ENCODE data around the gene ERN1. TPM values are rescaled to one million over a fixed set of nuclear protein-coding genes. Genes with fewer than 3 reads are reported as not detected.

The ERN1 gene
- total and polyA plus RNA-seq, 3 experiments from 2014 or later: 24.7 to 92.1 (median 25.5) TPM

DNA sequence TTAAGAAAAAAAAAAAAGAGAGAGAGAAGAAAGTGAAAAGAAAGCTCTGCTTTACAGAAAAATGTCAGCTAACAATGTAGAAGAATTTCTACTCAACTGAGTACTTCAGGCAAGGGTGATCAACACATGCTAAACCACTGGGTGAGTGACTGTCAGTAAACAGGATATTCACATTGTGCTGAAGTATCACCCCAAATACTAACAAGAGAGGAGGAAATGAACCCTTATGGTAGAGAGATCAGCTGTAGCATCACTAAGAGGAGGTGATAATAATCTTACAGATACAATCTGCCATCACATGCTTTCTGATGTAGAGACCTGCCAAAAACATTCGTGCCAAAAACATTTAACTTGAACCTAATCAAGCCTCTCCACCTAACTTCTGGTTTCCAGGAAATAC, 78.8 kb downstream of the ERN1 start:
- CTCF ChIA-PET: interaction anchor here (1.2 to 5.5 kb wide), 13 partner anchors 10 to 132 kb away, joined by 3 to 33 read pairs (median 10); partner anchors contain the start of genes ERN1, GH1 and ICAM2

DNA sequence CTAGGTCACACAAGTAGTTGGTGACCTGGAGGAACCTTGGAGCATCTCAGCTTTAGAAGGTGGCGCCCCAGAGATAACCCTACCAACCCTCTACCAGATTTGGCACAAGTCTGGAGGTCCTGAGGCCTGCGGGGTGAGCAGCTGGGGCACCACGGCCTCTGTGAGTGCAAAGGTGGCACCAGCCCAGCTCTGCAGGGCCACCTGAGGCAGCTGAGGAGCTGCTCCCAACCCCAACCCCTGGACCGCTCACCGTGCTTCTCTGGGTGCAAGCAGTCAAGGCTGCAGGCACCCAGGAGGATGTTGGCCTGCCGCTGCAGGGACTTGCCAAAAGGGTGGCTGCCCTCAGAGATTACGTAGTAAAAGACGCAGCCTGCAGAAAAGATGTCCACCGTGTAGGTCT, 81.1 kb downstream of the ERN1 start:
- H3K4me3 Mint-ChIP-seq: peak overlapping the region in 2 of 7 donors; percentile 15 to 29
- POLR2A ChIA-PET: no interaction called here
- H3K27me3 Mint-ChIP-seq: no peaks in the 10 kb centered on the region
- peak overlapping the region in 7 of 8 donors; percentile 32 to 96 (median 79) for H3K27ac Mint-ChIP-seq
- Histone ChIP-seq H3K27me3 (ENCODE audit: insufficient read depth, low read length, poor library complexity, severe bottlenecking) (no peaks in the 10 kb centered on the region), H3K27ac (ENCODE audit: low read depth, low read length) (no peak overlapping the region), H3K4me1 (ENCODE audit: insufficient read depth, low read length) (peaks cover 36% of the 10 kb centered on the region), H3K36me3 (ENCODE audit: insufficient read depth, low read length) (peaks cover 70% of the 10 kb centered on the region), H3K9me3 (ENCODE audit: low read length) (no peaks in the 10 kb centered on the region), H3K4me3 (ENCODE audit: low read length) (no peak overlapping the region)
- H3K36me3 Mint-ChIP-seq: peaks cover 41 to 93% (median 52%) of the 10 kb centered on the region in 3 donors
- CTCF ChIA-PET: interaction anchor here (2.5 to 5.5 kb wide), 5 partner anchors 19 to 129 kb away, joined by 12 to 33 read pairs (median 26); partner anchors contain the start of genes ERN1 and GH1
- H3K4me1 Mint-ChIP-seq: peaks cover 41 to 67% (median 59%) of the 10 kb centered on the region in 3 donors
- H3K9me3 Mint-ChIP-seq: no peaks in the 10 kb centered on the region
- no peak for DNase-seq

More for the DNA sequence above, 78.8 kb downstream of the ERN1 start:
- H3K9me3 Mint-ChIP-seq: no peaks in the 10 kb centered on the region
- Histone ChIP-seq H3K27ac (ENCODE audit: low read depth, low read length) (peak overlapping the region; percentile 38), H3K9me3 (ENCODE audit: low read length) (no peaks in the 10 kb centered on the region), H3K27me3 (ENCODE audit: insufficient read depth, low read length, poor library complexity, severe bottlenecking) (no peaks in the 10 kb centered on the region), H3K36me3 (ENCODE audit: insufficient read depth, low read length) (peaks cover 46% of the 10 kb centered on the region), H3K4me1 (ENCODE audit: insufficient read depth, low read length) (peaks cover 45% of the 10 kb centered on the region), H3K4me3 (ENCODE audit: low read length) (peak overlapping the region; percentile 35)
- H3K4me1 Mint-ChIP-seq: peaks cover 47 to 65% (median 60%) of the 10 kb centered on the region in 3 donors
- H3K36me3 Mint-ChIP-seq: peaks cover 31 to 93% (median 46%) of the 10 kb centered on the region in 3 donors
- peak in 2 of 5 donors; percentile 53 to 66 for DNase-seq
- peak overlapping the region in 6 of 7 donors; percentile 21 to 84 (median 70) for H3K4me3 Mint-ChIP-seq
- H3K27ac Mint-ChIP-seq: peak overlapping the region; percentile 61 to 96 (median 92)
- no peaks in the 10 kb centered on the region for H3K27me3 Mint-ChIP-seq
- POLR2A ChIA-PET: interaction anchor here (0.6 to 2.5 kb wide), 16 partner anchors 8 to 96 kb away, joined by 3 to 18 read pairs (median 4); partner anchors contain the start of genes ERN1 and ICAM2

DNA sequence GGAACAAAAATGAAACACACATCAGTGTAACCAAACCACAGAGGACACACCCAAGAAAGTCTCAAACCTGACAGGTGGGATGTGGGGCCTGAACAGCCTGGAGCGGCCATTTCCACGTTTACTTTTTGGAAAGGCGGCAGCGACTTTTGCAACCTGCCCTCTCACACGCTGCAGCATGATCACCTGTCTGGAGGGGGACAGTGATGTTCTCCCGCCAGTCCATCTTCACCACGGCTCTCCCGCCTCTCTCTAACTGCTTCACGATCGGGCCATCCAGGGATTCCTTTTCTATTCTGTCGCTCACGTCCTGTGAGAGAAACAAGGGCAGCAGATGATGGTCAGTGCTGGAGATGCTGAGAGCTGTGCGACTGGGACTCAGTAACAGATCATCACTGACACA, 84.8 kb downstream of the ERN1 start:
- Mint-ChIP-seq H3K4me3 (no peak overlapping the region), H3K9me3 (no peaks in the 10 kb centered on the region), H3K27ac (peak overlapping the region in 3 of 8 donors; percentile 60 to 95 (median 61)), H3K27me3 (no peaks in the 10 kb centered on the region), H3K36me3 (peaks cover 37 to 89% (median 47%) of the 10 kb centered on the region in 3 donors), H3K4me1 (peaks cover 24 to 43% (median 27%) of the 10 kb centered on the region in 3 donors)
- CTCF ChIA-PET: interaction anchor here (1.3 kb wide), 1 partner anchor 19 kb away, joined by 5 read pairs; no protein-coding TSS in a partner anchor
- H3K27me3 ChIP-seq (ENCODE audit: insufficient read depth, low read length, poor library complexity, severe bottlenecking): no peaks in the 10 kb centered on the region
- no peak overlapping the region for H3K4me3 ChIP-seq (ENCODE audit: low read length)
- DNase-seq: no peak
- no peaks in the 10 kb centered on the region for H3K9me3 ChIP-seq (ENCODE audit: low read length)
- no peak overlapping the region for H3K27ac ChIP-seq (ENCODE audit: low read depth, low read length)
- H3K36me3 ChIP-seq (ENCODE audit: insufficient read depth, low read length): peaks cover 63% of the 10 kb centered on the region
- H3K4me1 ChIP-seq (ENCODE audit: insufficient read depth, low read length): peaks cover 12% of the 10 kb centered on the region
- POLR2A ChIA-PET: no interaction called here

DNA sequence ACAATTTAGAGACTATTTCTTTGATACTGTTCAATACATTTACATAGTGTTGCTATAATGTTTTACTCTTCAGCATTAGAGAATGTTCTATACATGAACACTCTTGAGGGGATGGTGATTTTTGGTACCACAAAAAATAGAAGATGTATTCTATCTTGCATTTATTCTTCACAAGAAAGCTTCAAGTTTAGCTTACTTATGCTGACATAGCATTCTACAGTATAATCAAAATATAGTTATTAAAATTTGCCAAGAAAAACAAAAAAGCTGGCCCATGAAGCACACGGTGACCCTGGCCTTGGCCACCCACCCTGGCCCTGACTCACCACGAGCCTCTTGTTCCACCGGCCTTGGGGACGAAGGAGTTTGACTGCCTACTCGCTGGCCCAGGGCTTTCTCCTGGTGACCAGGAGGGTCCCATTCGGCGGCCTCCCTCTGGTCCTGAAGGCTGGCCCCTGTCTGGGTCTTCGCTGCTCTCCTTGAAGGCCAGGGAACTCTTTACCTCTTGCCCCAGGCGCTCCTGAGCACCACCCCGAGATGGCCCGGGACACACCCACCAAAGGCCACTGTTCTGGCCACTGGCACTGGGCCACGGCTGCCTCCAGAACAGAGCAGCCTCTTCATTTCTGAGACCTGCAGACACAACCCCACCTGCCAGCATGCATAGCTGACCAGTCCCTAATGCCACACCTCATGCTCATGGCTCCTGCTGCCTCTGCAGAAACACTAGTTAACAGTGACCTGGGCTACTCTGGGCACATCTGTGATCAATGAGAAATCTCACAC, 87.1 kb downstream of the ERN1 start:
- no peak overlapping the region for H3K4me3 Mint-ChIP-seq
- CTCF ChIA-PET: interaction anchor here (0.9 to 2.3 kb wide), 7 partner anchors 13 to 194 kb away, joined by 3 to 12 read pairs (median 5); partner anchors contain the start of gene GH1
- POLR2A ChIA-PET: interaction anchor here (1.0 kb wide), 1 partner anchor 8 kb away, joined by 4 read pairs; no protein-coding TSS in a partner anchor
- Histone ChIP-seq H3K4me1 (ENCODE audit: insufficient read depth, low read length) (no peaks in the 10 kb centered on the region), H3K27me3 (ENCODE audit: insufficient read depth, low read length, poor library complexity, severe bottlenecking) (no peaks in the 10 kb centered on the region), H3K9me3 (ENCODE audit: low read length) (no peaks in the 10 kb centered on the region), H3K4me3 (ENCODE audit: low read length) (no peak overlapping the region), H3K36me3 (ENCODE audit: insufficient read depth, low read length) (peaks cover 50% of the 10 kb centered on the region), H3K27ac (ENCODE audit: low read depth, low read length) (no peak overlapping the region)
- peaks cover 9 to 29% (median 18%) of the 10 kb centered on the region in 3 donors for H3K4me1 Mint-ChIP-seq
- no peaks in the 10 kb centered on the region for H3K27me3 Mint-ChIP-seq
- H3K27ac Mint-ChIP-seq: peak overlapping the region in 3 of 8 donors; percentile 80 to 86 (median 86)
- DNase-seq: no peak
- peaks cover 37 to 86% (median 38%) of the 10 kb centered on the region in 3 donors for H3K36me3 Mint-ChIP-seq
- no peaks in the 10 kb centered on the region for H3K9me3 Mint-ChIP-seq

DNA sequence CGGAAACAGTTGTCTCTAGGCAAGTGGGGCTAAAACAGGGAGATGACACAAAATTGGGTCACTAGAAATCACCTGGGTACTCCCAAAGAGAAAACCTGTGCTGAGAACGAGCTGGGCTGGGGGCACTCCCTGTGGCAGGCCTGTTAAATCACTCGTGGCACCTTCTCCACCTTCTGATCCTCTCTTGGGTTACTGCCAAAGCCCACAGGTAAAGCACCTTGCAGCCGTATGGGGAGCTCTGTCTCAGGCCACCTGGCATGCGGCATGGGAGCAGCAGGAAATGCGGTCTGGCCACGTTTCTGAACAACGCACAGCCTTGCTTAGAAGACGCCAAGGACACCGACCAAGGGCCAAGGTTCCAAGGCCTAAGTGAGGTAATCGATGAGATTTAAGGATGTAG, 88.0 kb downstream of the ERN1 start:
- no peaks in the 10 kb centered on the region for H3K9me3 Mint-ChIP-seq
- no peak overlapping the region for H3K27ac ChIP-seq (ENCODE audit: low read depth, low read length)
- peaks cover 9 to 34% (median 18%) of the 10 kb centered on the region in 3 donors for H3K4me1 Mint-ChIP-seq
- H3K27me3 Mint-ChIP-seq: no peaks in the 10 kb centered on the region
- no peak overlapping the region for H3K4me3 ChIP-seq (ENCODE audit: low read length)
- H3K9me3 ChIP-seq (ENCODE audit: low read length): no peaks in the 10 kb centered on the region
- no peak for DNase-seq
- H3K27me3 ChIP-seq (ENCODE audit: insufficient read depth, low read length, poor library complexity, severe bottlenecking): no peaks in the 10 kb centered on the region
- ChIA-PET CTCF (interaction anchor here (0.9 to 2.3 kb wide), 6 partner anchors 9 to 123 kb away, joined by 3 to 12 read pairs (median 5); partner anchors contain the start of gene GH1), POLR2A (no interaction called here)
- peak overlapping the region; percentile 23 to 92 (median 77) for H3K27ac Mint-ChIP-seq
- peak overlapping the region in 3 of 7 donors; percentile 7 to 42 (median 29) for H3K4me3 Mint-ChIP-seq
- no peaks in the 10 kb centered on the region for H3K4me1 ChIP-seq (ENCODE audit: insufficient read depth, low read length)
- peaks cover 33 to 83% (median 41%) of the 10 kb centered on the region in 3 donors for H3K36me3 Mint-ChIP-seq
- peaks cover 43% of the 10 kb centered on the region for H3K36me3 ChIP-seq (ENCODE audit: insufficient read depth, low read length)

DNA sequence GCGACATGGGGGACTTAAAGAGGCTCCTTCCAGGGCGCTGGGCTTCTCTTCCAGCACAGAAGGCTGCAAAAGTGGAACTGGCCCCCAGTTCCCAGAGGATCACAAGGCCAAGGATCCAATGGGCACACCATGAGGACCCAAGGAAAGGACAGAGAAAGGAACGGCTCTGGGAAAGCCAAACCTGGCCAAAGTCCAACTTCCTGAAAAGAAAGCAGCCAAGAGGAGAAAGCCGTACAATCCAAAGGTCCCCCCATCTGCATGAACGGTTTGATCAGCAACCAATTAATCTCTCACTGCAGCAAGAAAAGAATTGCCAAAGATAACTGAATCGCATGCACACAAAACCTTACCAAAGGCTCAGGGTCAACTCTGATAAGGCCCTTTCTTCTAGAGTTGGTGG, 89.7 kb downstream of the ERN1 start:
- Histone ChIP-seq H3K27me3 (ENCODE audit: insufficient read depth, low read length, poor library complexity, severe bottlenecking) (no peaks in the 10 kb centered on the region), H3K9me3 (ENCODE audit: low read length) (no peaks in the 10 kb centered on the region), H3K4me1 (ENCODE audit: insufficient read depth, low read length) (no peaks in the 10 kb centered on the region), H3K36me3 (ENCODE audit: insufficient read depth, low read length) (peaks cover 26% of the 10 kb centered on the region), H3K4me3 (ENCODE audit: low read length) (no peak overlapping the region), H3K27ac (ENCODE audit: low read depth, low read length) (no peak overlapping the region)
- Mint-ChIP-seq H3K27ac (peak overlapping the region in 4 of 8 donors; percentile 17 to 84 (median 68)), H3K9me3 (no peaks in the 10 kb centered on the region), H3K4me1 (peaks cover 4 to 31% (median 21%) of the 10 kb centered on the region in 3 donors), H3K27me3 (no peaks in the 10 kb centered on the region), H3K4me3 (no peak overlapping the region), H3K36me3 (peaks cover 23 to 70% (median 31%) of the 10 kb centered on the region in 3 donors)
- CTCF ChIA-PET: interaction anchor here (2.6 kb wide), 1 partner anchor 11 kb away, joined by 12 read pairs; no protein-coding TSS in a partner anchor
- no peak for DNase-seq
- POLR2A ChIA-PET: no interaction called here

DNA sequence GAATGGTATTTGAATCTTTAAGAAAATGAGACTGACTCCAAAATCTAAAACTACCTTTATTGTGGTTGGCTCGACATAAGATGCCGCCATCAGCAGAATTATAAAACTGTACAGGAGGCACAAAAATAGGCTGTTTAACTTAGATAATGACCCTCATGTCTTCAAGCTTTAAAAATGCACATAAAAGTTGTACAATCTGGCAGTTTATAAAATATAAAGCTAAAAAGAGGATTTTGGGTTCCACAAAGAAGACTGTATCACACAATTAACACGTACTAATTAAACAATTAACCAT, 90.9 kb downstream of the ERN1 start:
- Mint-ChIP-seq H3K27me3 (no peaks in the 10 kb centered on the region), H3K36me3 (peaks cover 19 to 60% (median 26%) of the 10 kb centered on the region in 3 donors), H3K27ac (no peak overlapping the region), H3K4me1 (peaks cover 0 to 23% (median 19%) of the 10 kb centered on the region in 3 donors), H3K4me3 (no peak overlapping the region), H3K9me3 (no peaks in the 10 kb centered on the region)
- H3K9me3 ChIP-seq (ENCODE audit: low read length): no peaks in the 10 kb centered on the region
- DNase-seq: no peak
- POLR2A ChIA-PET: interaction anchor here (0.9 to 1.0 kb wide), 2 partner anchors 18 to 95 kb away, joined by 3 read pairs; no protein-coding TSS in a partner anchor
- H3K27ac ChIP-seq (ENCODE audit: low read depth, low read length): no peak overlapping the region
- H3K36me3 ChIP-seq (ENCODE audit: insufficient read depth, low read length): peaks cover 14% of the 10 kb centered on the region
- CTCF ChIA-PET: interaction anchor here (1.0 to 2.6 kb wide), 4 partner anchors 10 to 120 kb away, joined by 3 to 12 read pairs (median 6); partner anchors contain the start of gene GH1
- H3K27me3 ChIP-seq (ENCODE audit: insufficient read depth, low read length, poor library complexity, severe bottlenecking): no peaks in the 10 kb centered on the region
- no peak overlapping the region for H3K4me3 ChIP-seq (ENCODE audit: low read length)
- H3K4me1 ChIP-seq (ENCODE audit: insufficient read depth, low read length): no peaks in the 10 kb centered on the region
